Transverse colon (tissue), 4 donors: ENCODE measurements around the gene TEC.

Experiments
- EP300 ChIP-seq: sonication (generic); formaldehyde crosslinking; IDR thresholded peaks from one replicate; pipeline ENCODE4 v1.6.1; 2017; ENCODE audit warnings: antibody characterized with exemption, low read depth
- POLR2A ChIP-seq: fragments of 450-650 bp; IDR thresholded peaks from one replicate; pipeline ENCODE4 v1.6.1; 2016; ENCODE audit warnings: antibody characterized with exemption, mild to moderate bottlenecking, moderate library complexity
- POLR2AphosphoS5 ChIP-seq, 3 donors: sonication (generic); formaldehyde crosslinking; IDR thresholded peaks; one replicate each; pipeline ENCODE4 v1.6.1; 2016; ENCODE audit warnings: antibody characterized with exemption in 3 of 3
- TF ChIP-seq, protein P1 (sequence below), 5 experiments: fragments of 200-600 bp in 3 of 5; fragments of 450-650 bp in 2 of 5; sonication (generic) in 3 of 5; IDR thresholded peaks; 1 replicate in 2 of 5; 2 replicates in 3 of 5; pipeline ENCODE4 v1.5.1; 2016 to 2017; ENCODE audit warnings: antibody characterized with exemption in 5 of 5, inconsistent platforms in 3 of 5, mild to moderate bottlenecking in 2 of 5, moderate library complexity in 1 of 5

DNA sequence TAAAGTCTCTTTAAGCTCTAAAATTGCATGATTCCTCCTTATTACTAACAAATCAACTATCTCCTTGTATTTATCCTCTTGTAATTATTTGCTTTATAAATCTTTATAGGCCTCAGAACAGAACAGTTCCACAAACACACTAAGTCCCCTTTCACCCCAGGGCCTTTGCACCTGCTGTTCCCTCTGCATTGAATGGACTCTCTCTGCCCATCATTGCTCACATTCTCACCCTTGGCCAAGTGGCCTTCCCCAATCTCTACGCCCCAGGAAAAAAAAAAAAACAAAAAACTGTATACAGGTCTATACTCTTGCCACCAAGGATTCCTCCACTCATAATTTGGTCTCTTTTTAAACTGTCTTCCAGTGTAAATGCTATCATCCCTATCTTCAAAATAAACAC lies 53.7 kb downstream of the TEC start:
- TF ChIP-seq, protein P1, sequence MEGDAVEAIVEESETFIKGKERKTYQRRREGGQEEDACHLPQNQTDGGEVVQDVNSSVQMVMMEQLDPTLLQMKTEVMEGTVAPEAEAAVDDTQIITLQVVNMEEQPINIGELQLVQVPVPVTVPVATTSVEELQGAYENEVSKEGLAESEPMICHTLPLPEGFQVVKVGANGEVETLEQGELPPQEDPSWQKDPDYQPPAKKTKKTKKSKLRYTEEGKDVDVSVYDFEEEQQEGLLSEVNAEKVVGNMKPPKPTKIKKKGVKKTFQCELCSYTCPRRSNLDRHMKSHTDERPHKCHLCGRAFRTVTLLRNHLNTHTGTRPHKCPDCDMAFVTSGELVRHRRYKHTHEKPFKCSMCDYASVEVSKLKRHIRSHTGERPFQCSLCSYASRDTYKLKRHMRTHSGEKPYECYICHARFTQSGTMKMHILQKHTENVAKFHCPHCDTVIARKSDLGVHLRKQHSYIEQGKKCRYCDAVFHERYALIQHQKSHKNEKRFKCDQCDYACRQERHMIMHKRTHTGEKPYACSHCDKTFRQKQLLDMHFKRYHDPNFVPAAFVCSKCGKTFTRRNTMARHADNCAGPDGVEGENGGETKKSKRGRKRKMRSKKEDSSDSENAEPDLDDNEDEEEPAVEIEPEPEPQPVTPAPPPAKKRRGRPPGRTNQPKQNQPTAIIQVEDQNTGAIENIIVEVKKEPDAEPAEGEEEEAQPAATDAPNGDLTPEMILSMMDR (IDR thresholded peaks at IDR 0.05) = no peak
- TF ChIP-seq POLR2AphosphoS5 (IDR thresholded peaks at IDR 0.05) (no peak), POLR2A (no peak), EP300 (no peak)
